ENCODE measurements around the gene TTLL10. TPM values are rescaled to one million over a fixed set of nuclear protein-coding genes. Genes with fewer than 3 reads are reported as not detected.
"Not testable (repeated sequence)": the region's sequence is repeated elsewhere in the genome, so short reads cannot be mapped to it uniquely, and the experiment has no call there.

TTLL10 gene
- polyA plus RNA-seq, 4 donors = 0.33 to 0.83 (median 0.63) TPM

DNA sequence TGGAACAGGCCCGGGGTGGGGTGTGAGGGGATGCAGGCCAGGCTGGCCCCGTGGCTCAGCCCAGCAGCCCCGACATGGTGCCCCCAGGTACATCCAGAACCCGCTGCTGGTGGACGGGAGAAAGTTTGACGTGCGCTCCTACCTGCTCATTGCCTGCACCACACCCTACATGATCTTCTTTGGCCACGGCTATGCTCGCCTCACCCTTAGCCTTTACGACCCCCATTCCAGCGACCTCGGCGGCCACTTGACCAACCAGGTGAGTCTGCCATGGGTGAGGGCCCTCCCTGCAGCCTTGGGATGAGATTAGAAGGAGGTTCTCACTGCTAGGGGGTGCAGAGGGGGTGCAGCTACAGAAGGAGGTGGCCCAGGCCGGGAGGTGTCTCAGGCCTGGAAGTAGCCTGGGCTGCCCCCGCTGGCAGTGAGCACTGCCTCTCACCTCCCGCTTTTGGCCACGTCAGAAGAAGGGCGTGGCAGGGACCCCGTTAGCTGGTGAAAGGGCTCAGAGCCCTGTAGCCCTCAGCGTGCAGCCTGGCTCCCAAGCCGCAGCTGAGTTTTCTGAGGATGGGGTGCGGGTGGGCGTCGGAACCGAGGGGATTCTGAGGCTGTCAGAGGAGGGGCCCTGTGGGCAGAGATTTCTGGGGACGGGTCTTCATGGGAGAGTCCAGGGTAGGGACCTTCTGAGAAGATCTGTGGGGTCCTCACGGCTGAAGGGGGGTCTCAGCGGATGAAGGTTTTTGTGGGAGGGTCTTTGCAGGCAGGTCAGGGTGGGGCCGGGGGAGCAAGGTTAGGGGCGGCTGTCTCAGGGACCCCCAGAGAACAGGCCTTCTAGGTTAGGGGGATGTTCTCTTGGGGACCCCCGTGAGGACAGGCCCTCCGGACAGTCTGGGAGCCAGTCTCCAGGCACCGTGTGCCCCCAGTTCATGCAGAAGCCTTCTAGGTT is 10.4 kb downstream of the TTLL10 start:
- no peak for DNase-seq (ENCODE audit: low read depth in 4 of 4, low spot score in 3 of 4)

DNA sequence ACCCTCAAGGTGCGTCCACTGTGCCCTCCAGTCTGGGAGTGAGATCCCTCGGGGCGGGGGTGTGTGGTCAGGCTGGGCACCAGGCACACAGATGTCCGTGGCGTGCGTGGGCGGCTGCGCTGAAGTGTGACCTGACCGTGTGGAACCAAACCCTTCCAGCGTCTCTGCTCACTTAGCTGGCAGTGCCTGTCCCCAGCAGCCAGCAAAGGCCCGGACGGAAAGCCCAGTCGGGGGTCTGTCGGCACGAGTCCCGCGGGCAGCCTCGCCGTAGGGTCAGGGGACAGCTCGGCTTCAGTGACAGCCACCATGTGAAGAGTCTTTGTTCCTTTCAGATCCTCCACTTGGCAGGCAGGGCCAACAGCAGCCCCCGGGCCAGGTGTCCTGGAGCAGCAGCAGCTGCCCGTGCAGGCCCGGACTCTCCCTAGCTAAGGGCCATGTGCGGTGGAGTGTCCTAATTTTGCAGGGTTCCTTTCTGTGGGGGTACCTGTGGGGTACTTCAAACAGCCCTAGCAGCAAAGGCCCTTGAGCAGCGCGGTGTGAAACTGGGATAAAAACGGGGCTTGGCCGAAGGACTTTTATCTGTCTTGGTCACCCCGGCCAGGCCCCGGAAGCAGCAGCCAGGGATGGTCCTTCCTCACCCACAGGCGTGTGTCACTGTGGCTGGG is 11.6 kb downstream of the TTLL10 start:
- DNase-seq (ENCODE audit: low read depth in 4 of 4, low spot score in 3 of 4) = no peak

DNA sequence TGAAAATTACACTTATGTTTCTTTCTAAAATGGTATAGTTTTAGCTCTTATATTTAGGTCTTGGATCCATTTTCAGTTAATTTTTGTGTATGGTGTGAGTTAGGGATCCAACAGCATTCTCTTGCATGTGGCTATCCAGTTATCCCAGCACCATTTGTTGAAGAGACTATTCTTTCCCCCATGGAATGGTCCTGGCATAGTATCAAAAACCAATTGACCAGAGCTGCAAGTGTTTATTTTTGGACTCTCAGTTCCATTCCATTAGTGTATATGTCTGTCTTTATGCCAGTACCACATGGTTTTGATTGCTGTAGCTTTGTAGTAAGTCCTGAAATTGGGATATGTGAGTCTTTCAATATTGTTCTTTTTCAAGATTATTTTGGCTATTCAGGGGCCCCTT is 14.3 kb downstream of the TTLL10 start:
- no peak for DNase-seq (ENCODE audit: low read depth in 4 of 4, low spot score in 3 of 4)

DNA sequence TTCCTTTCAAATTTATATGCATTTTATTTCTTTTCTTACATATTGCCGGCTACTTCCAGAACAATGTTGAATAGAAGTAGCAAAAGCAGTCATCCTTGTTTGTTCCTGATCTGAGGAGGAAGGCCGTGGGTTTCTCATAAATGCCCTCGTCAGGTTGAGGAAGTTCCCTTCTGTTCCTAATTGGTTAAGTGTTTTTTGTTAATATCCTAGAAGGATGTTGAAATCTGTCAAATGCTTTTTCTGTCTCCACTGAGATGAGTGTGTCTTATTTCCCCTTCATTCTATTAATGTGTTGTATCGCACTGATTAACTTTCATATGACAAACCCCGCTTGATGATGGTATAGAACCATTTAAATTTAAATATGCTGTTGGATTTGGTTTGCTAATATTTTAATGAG is 15.4 kb downstream of the TTLL10 start:
- no peak for DNase-seq (ENCODE audit: low read depth in 4 of 4, low spot score in 3 of 4)

DNA sequence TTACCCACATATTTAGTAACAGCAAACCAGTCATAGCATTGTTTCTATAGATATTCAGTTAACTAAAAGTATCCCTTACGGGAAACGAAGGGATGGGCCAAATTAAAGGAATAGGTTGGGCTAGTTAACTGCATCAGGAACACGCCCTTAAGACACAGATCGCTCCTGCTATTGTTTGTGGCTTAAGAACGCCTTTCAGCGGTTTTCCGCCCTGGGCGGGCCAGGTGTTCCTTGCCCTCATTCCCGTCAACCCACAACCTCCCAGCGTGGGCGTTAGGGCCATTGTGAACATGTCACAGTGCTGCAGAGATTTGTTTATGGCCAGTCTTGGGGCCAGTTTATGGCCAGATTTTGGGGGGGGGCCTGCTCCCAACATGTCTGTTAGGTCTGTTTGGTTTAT is 18.1 kb downstream of the TTLL10 start:
- no peak for DNase-seq (ENCODE audit: low read depth in 4 of 4, low spot score in 3 of 4)

DNA sequence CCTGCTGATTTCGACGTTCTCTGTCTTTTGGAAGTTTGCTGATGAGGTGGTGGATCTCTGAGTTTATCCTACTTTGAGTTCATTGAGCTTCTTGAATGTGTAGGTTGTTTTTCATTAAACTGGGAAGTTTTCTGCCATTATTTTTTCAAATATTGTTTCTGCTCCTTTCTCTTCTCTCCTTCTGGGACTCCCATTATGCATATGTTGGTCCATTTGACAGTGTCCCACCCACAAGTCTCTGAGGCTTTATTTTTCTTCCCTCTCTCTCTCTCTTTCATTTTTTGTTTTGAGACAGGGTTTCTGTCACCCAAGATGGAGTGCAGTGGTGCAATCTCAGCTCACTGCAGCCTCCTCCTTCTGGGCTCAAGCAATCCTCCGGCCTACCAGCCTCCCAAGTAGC is 21.0 kb downstream of the TTLL10 start:
- DNase-seq (ENCODE audit: low read depth in 4 of 4, low spot score in 3 of 4) = no peak

DNA sequence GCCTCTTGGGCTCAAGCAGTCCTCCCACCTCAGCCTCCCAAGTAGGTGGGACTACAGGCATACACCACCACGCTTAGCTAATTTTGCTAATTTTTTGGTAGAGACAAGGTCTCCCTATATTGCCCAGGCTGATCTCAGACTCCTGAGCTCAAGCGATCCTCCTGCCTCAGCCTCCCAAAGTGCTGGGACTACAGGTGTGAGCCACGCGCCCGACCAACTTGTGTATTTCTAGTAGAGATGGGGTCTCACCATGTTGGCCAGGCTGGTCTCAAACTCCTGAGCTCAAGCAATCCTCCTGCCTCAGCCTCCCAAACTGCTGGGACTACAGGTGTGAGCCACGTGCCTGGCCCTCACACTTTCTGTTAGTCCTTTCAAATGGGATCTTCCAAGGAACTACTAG is 22.0 kb downstream of the TTLL10 start:
- not testable (repeated sequence) for DNase-seq (ENCODE audit: low read depth in 4 of 4, low spot score in 3 of 4)

DNA sequence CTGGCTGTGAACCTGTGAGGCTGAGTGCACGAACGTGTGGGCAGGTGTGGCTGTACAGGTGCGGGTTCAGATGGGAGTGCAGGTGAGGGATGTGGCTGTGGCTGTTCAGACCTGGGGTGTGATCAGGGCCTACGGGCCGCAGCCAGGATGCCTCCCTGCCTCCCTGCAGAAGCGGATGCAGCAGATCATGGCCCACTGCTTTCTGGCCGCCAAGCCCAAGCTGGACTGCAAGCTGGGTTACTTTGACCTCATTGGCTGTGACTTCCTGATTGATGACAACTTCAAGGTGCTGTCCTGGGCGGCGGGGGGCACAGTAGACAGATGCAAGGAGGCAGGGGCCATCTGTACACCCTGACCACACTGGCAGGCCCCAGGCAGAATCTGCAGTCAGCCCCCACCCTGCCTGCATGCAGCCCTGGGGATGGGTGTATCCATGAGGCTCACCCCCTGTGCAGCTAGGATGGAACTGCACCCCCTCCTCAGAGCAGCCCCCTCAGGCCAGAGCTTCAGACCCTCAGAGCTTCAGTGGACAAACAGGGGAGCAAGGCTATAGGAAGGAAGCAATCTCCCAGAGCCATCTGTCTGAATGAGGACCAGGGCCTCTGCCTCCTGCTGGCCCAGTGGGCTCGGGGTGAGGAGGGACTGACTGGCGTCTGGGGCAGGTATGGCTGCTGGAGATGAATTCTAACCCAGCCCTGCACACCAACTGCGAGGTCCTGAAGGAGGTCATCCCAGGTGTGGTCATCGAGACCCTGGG is 22.9 kb downstream of the TTLL10 start:
- DNase-seq (ENCODE audit: low read depth in 4 of 4, low spot score in 3 of 4) = no peak

DNA sequence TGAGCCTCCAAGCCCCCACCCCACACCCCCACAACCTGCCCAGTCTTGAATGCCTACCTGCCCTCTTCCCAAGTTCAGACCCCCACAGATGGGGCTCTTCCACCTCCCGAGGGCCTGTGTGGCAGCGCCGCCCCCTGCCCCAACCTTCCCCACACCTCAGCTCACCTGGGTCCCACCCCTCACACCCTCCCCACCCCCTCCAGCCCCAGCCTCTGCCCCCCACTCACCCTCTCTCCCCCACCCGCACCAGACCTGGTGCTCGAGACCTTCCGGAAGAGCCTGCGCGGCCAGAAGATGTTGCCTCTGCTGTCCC is 23.5 kb downstream of the TTLL10 start:
- DNase-seq (ENCODE audit: low read depth in 4 of 4, low spot score in 3 of 4) = no peak

DNA sequence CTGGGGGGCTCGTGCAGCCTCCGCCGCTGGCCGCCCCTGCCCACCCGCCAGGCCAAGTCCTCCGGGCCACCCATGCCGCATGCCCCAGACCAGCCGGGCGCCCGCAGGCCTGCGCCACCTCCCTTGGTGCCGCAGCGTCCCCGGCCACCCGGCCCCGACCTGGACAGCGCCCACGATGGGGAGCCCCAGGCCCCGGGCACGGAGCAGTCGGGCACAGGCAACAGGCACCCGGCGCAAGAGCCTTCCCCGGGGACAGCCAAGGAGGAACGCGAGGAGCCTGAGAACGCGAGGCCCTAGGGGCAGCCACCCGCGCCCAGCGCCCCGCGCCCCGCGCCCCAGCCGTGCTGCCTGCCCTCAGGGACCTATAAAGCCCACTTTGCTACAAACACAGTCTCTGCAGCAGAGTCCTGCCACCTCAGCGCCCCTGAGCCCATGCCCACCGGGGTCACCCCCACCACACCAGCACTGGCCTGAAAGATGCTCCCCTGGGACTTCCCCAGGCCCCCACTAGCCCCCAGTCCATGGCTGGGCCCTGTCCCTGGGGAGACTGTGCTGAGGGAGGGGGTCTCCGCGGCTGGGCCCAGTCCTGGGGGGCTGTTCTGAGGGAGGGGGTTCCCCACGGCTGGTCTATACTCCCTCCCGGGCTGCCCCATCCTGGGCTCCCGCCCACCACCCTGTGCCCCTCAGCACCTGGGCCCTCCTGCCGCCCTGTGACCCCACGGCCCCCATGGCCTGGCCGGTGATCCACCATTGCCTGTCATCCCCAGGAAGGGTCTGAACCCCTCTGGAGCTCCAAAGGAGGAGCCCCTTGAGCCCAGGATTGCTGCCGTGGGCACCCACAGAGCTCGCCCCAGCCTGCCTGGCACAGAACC is 24.1 kb downstream of the TTLL10 start:
- no peak for DNase-seq (ENCODE audit: low read depth in 4 of 4, low spot score in 3 of 4)

DNA sequence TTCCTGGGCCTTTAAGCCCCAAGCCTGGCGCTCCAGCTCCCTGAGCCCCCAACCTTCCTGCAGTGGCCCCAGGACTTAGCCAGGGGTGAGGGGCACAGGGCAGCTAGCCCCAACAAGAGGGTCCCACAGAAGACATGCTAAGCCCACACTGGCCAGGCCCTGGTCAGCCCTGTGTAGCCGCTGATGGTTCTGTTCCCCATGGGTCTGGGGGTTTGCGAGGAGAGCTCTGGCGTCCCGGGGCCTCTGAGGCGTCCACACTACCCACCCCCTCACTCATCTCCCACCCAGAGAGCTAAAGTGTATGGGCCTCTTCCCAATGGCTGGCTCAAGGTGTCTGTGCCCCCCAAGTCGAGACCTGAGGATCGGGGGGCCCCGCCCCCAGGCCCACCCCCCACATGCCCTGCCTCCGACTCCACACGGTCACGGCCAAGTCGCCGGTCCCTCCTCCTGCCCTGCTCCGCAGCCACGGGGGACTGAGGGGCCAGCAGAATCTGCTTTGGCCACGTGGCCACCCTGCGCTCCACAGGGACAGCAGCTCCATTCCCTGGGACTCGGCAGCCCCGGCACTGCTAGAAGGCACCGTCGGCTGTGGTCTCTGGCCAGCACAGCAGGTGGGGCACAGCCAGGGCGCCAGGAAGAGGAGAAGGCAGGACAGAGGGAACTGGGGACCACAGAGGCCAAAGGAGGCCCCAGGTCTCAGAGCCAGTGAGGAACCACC is 24.9 kb downstream of the TTLL10 start:
- DNase-seq (ENCODE audit: low read depth in 4 of 4, low spot score in 3 of 4) = no peak

DNA sequence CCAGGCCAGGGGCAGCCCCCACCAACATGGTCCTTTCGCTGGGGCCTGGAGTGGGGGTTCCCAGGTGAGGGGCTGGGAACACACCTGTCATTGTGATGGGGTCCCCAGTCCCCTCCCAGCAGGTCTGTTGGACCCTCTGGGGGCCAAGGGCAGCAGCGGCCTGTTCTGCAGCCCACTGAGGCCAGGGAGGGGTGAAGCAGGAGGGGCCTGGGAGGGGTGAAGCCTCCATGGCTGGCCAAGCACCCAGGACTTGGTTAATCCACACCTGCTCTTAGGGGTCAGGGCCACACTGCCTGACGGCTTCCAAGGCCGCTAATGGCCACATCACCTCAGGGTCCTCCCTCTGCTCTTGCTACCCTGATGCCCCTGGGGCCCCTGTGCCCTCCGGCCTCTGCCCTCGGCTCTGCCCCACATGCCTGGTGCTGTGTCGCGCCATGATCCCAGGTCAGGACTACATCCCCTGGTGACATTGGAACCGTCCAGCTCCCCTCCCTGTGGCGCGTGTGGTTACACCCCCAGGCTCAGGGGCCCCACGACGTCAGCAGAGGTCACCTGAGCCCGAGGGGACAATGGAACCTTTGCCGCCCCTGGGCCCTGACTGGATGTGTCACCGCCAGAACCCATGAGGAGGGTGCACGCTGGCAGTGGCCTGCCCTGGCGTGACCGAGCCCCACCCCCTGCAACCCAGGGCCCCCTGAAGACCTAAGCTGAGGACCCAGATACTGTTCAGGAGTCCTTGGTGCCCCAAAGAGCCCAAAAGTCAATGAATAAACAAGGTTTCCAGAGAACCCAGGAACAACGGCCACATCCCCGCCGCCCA is 25.7 kb downstream of the TTLL10 start:
- DNase-seq (ENCODE audit: low read depth in 4 of 4, low spot score in 3 of 4) = no peak

DNA sequence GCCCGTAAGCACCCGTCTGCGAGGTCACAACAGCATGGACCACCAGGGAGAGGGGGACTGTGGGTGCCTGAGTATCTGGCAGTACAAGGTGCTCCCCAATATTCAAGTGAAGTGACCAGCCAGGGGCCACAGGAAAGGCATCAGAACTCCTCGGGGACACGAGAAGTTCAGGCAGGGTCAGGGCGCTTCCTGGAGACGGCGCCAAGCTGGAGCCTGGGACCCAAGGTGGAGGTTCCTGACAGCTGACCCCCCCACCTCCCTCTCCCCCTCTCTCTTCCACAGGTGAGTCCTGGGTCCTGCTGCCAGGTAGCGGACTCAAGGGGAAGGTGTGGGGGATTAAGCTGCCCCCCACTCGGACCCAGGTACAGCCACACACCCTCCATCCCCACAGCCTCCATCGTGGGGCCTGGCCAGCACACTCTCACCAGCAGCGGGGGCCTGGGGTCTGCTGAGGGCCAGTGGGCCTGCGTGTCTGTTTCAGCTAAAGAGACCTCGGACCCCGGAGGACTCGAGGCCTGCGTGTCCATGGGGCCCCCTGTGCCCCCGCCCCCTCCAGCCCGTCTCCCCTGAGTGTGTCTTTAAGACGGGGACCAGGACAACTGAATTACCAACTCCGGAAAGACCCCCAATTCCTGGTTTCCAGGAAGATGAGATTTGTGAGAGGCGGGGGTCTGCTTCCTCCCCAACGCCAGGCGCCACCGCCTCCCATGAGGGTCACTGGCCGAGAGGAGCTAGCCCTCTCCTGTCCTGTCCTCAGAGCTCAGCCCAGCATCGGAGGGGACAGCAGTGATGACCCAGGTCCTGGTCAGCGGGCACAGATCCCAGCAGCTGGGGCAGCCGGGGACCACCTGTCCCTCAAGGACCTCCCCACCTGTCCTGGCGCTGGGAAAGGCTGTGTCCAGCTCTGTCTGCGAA is 26.5 kb downstream of the TTLL10 start:
- DNase-seq (ENCODE audit: low read depth in 4 of 4, low spot score in 3 of 4) = no peak

DNA sequence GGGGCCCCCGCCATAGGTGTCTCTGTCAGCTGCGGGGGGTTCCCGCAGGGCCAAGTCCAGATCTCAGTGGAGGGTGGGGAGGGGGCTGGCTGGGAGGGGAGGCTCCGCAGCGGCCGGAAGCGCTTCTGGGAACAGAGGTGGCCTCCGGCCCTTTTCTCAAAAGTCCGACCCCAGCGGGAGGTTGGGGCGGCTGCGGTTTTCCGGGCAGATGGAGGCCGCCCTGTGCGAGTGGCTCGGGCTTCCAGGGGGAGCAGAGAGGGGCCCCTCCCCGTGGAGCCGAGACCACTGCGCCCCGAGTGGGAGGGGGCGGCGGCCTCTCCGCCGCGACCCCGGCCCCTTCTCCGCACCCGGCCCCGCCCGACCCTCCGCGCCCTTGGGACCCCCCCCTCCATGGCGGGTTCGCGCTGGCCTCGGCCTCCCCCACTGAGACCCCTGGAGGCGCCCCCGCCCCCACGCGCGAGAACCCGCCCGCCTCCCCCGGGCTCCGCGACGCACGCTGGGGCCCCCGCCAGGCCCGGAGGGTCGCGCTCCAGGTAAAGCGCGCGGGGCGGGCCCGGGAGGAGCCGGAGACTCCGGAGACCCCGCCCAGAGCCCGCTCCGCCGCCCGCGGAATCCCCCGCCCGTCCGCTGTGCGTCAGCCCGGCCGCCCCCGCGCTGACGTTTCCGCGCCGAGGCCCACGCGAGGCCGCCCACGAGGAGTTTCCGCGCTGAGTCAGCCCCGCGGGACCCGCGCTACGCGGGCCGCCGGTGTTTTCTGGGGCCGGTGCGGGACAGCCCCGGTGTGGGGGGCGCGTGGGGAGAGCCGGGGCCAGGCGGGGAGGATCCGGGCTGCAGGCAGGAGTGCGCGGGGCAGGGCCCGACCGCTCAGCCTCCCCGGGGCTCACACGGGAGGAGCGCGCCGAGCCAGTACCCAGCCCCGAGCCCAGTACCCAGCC is 27.5 kb downstream of the TTLL10 start:
- DNase-seq (ENCODE audit: low read depth in 4 of 4, low spot score in 3 of 4) = no peak

DNA sequence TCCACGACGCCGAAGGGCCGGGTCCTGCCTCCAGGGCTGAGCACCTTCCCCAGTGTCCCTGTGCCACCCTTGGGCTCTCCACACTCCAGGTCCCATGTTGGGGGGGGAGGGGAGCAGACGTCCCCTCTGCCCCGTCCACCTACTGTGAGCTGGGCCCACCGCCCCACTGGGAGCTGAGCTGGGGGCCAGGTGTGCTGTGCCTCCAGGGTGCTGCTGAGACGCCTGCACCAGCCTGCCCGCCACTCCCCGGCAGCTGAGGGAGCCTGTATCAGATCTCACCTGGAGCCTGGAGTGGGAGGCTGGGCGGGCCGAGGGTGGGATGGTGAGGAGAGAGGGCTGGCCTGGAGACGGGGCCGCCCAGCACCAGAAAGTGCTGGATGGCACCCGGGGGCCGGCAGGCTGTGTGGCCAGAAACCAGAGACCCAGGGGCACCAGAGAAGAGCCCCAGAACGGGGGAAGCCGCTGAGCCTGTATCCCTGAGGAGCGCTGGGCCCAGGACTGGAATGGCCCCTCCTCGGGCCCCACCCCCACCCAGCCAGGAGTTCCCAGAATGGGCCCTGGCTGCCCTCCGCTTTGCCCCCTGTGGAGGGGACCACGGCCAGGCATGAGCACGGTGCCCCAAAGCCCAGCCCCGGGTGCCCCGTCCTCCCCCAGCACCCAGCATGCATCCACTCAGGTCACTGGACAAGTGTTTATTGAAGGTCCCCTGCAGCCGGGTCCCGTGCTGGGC is 29.3 kb downstream of the TTLL10 start:
- DNase-seq (ENCODE audit: low read depth in 4 of 4, low spot score in 3 of 4) = no peak

All from right renal pelvis (tissue), 4 donors.